ENCODE measurements around the gene COLEC12. TPM values are rescaled to one million over a fixed set of nuclear protein-coding genes. Genes with fewer than 3 reads are reported as not detected.

The COLEC12 gene
- total and polyA plus RNA-seq, 2 experiments from 2014 or later = 61.1 to 69.0 TPM

DNA sequence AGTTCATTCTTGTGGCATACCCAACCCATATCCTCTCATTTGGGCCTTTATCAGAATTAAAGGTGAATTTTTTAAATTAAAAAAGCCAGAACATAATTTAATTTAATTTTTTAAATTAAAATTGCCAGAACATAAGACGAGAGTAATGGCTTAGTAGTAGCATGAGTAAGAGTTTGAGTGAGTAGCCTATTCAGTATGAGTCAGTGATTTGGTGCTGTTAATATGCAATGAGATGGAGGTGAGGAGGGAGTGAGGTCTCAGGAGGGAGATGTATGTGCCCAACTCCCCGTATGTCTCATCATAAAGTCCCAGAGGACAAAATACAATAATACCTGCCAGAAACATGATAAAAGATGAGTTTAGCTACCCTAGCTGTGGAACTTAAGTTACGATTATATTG, 117.4 kb downstream of the COLEC12 start:
- TF ChIP-seq, protein P1, sequence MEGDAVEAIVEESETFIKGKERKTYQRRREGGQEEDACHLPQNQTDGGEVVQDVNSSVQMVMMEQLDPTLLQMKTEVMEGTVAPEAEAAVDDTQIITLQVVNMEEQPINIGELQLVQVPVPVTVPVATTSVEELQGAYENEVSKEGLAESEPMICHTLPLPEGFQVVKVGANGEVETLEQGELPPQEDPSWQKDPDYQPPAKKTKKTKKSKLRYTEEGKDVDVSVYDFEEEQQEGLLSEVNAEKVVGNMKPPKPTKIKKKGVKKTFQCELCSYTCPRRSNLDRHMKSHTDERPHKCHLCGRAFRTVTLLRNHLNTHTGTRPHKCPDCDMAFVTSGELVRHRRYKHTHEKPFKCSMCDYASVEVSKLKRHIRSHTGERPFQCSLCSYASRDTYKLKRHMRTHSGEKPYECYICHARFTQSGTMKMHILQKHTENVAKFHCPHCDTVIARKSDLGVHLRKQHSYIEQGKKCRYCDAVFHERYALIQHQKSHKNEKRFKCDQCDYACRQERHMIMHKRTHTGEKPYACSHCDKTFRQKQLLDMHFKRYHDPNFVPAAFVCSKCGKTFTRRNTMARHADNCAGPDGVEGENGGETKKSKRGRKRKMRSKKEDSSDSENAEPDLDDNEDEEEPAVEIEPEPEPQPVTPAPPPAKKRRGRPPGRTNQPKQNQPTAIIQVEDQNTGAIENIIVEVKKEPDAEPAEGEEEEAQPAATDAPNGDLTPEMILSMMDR (IDR thresholded peaks at IDR 0.05; ENCODE audit: low read depth, low read length) = no peak
- Histone ChIP-seq H3K4me1 (ENCODE audit: low read depth) (peaks cover 3% of the 10 kb centered on the region), H3K36me3 (no peaks in the 10 kb centered on the region), H3K27me3 (no peaks in the 10 kb centered on the region), H3K27ac (no peak overlapping the region), H3K4me3 (no peak overlapping the region), H3K9me3 (ENCODE audit: low read depth) (no peaks in the 10 kb centered on the region)
- DNase-seq (ENCODE audit: low read depth in 1 of 2, low spot score in 1 of 2) = no peak

GRCh38 chr18:382423-382984, 118.0 kb downstream of the COLEC12 start:
- no peak overlapping the region for H3K27ac ChIP-seq
- no peaks in the 10 kb centered on the region for H3K27me3 ChIP-seq
- TF ChIP-seq, protein P1 (IDR thresholded peaks at IDR 0.05; ENCODE audit: low read depth, low read length) = no peak
- H3K36me3 ChIP-seq = no peaks in the 10 kb centered on the region
- no peak for DNase-seq (ENCODE audit: low read depth in 1 of 2, low spot score in 1 of 2)
- no peaks in the 10 kb centered on the region for H3K9me3 ChIP-seq (ENCODE audit: low read depth)
- H3K4me1 ChIP-seq (ENCODE audit: low read depth) = peaks cover 3% of the 10 kb centered on the region
- H3K4me3 ChIP-seq = no peak overlapping the region

- TF ChIP-seq, protein P1 (IDR thresholded peaks at IDR 0.05; ENCODE audit: low read depth, low read length) = no peak
- Histone ChIP-seq H3K36me3 (no peaks in the 10 kb centered on the region), H3K4me1 (ENCODE audit: low read depth) (peaks cover 3% of the 10 kb centered on the region), H3K27me3 (no peaks in the 10 kb centered on the region), H3K9me3 (ENCODE audit: low read depth) (no peaks in the 10 kb centered on the region), H3K27ac (peak overlapping the region; percentile 15), H3K4me3 (no peak overlapping the region)
- DNase-seq (ENCODE audit: low read depth in 1 of 2, low spot score in 1 of 2) = peak in 1 of 2 donors; percentile 74
Observed at GRCh38 chr18:379681-380330, 120.7 kb downstream of the COLEC12 start.

GRCh38 chr18:378079-378478, 122.4 kb downstream of the COLEC12 start:
- no peaks in the 10 kb centered on the region for H3K27me3 ChIP-seq
- TF ChIP-seq, protein P1 (IDR thresholded peaks at IDR 0.05; ENCODE audit: low read depth, low read length) = no peak
- no peak overlapping the region for H3K27ac ChIP-seq
- H3K9me3 ChIP-seq (ENCODE audit: low read depth) = no peaks in the 10 kb centered on the region
- H3K4me1 ChIP-seq (ENCODE audit: low read depth) = peaks cover 3% of the 10 kb centered on the region
- H3K4me3 ChIP-seq = no peak overlapping the region
- no peaks in the 10 kb centered on the region for H3K36me3 ChIP-seq
- no peak for DNase-seq (ENCODE audit: low read depth in 1 of 2, low spot score in 1 of 2)

- TF ChIP-seq, protein P1 (IDR thresholded peaks at IDR 0.05; ENCODE audit: low read depth, low read length) = no peak
- Histone ChIP-seq H3K4me1 (ENCODE audit: low read depth) (peaks cover 7% of the 10 kb centered on the region), H3K36me3 (no peaks in the 10 kb centered on the region), H3K27me3 (no peaks in the 10 kb centered on the region), H3K4me3 (no peak overlapping the region), H3K27ac (no peak overlapping the region), H3K9me3 (ENCODE audit: low read depth) (no peaks in the 10 kb centered on the region)
- no peak for DNase-seq (ENCODE audit: low read depth in 1 of 2, low spot score in 1 of 2)
Observed at GRCh38 chr18:377088-377487, 123.4 kb downstream of the COLEC12 start.
